Astrocyte of the spinal cord (primary cell): ENCODE measurements around the gene GALNTL6.
"Not testable (repeated sequence)": the region's sequence is repeated elsewhere in the genome, so short reads cannot be mapped to it uniquely, and the experiment has no call there.

Experiments
- DNase-seq: peaks from one replicate; pipeline ENCODE4 v3.0.0; 2011; ENCODE audit warnings: low read depth, low spot score
- H3K4me3 ChIP-seq: 2 replicates; pipeline ENCODE4 v1.5.1; 2011; ENCODE audit warnings: low read depth, mild to moderate bottlenecking, low read length, moderate library complexity
- CTCF ChIP-seq: IDR thresholded peaks from 2 replicates; pipeline ENCODE4 v1.5.1; 2012; ENCODE audit warnings: low read depth, mild to moderate bottlenecking, low read length, inconsistent platforms
- in situ Hi-C: cut with HindIII; loops from 2 replicates; pipeline ENCODE4 v1.10.0; 2017; ENCODE audit warnings: low sequenced_read_pairs

The GALNTL6 gene

GRCh38 chr4:172390331-172390730 is 577.1 kb downstream of the GALNTL6 start:
- DNase-seq, result no peak
- TF ChIP-seq CTCF, result no peak
- in situ Hi-C loops, result no loop called here
- H3K4me3 ChIP-seq, result no peak overlapping the region

DNA sequence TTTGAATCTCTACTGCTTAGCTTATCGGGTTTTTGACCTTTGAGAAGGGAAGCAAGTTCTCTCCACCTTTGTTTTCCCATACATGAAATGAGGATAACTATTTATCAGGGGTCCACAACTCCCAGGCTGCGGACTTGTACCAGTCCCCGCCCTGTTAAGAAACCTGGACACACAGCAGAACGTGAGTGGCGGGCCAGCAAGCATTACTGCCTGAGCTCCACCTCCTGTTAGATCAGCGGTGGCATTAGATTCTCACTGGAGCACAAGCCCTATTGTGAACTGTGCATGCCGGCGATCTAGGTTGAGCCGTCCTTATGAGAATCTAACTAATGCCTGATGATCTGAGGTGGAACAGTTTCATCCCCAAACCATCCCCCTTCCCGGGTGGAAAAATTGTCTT is 579.5 kb downstream of the GALNTL6 start:
- no peak for TF ChIP-seq CTCF
- no peak overlapping the region for H3K4me3 ChIP-seq
- DNase-seq, result no peak
- in situ Hi-C loops, result no loop called here

DNA sequence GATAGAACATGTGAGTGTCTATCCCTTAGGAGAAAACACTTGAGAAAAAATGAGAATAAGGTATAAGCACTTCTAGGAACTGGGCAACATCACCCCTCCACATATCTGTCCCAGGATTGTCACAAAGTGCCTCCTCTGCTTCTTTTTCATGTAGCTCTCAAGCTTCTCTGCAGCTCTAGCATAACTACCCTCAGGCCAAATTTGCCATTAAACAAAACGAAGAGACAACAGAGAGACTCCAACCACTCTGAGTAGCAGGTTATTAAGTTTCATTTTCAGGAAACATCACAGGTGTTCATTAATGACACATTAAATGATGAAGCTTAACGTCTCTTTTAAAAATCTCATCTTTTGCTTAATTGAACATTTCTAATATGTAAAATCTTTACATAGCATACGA is 580.0 kb downstream of the GALNTL6 start:
- TF ChIP-seq CTCF, result no peak
- in situ Hi-C loops, result no loop called here
- H3K4me3 ChIP-seq, result no peak overlapping the region
- DNase-seq, result no peak

DNA sequence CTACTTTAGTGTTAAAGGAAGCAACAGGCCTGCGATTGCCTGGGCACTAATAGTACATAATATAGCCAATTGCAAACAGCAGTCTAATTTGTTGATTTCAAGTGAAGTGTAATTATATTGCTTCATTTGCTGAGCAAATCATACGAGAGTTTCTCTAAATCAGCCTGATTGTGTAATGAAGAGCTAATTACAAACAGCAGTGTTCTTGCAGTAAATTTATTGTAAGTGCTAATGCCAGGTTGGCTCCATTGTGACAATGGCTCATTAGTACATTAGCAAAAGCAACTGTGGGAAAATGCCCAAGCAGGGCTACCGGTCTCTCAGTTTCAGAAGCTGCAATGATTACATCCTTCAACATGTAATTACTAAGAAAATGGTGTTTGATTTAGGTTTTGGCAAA is 591.5 kb downstream of the GALNTL6 start:
- TF ChIP-seq CTCF, result no peak

GRCh38 chr4:172410363-172410762 is 597.2 kb downstream of the GALNTL6 start:
- no peak for TF ChIP-seq CTCF
- in situ Hi-C loops, result no loop called here
- no peak overlapping the region for H3K4me3 ChIP-seq
- no peak for DNase-seq

More for the DNA sequence above, 591.5 kb downstream of the GALNTL6 start:
- H3K4me3 ChIP-seq, result no peak overlapping the region
- in situ Hi-C loops, result no loop called here
- no peak for DNase-seq

- no peak for DNase-seq
- no peak overlapping the region for H3K4me3 ChIP-seq
- in situ Hi-C loops, result no loop called here
- no peak for TF ChIP-seq CTCF
Measured at GRCh38 chr4:172411149-172411548, 597.9 kb downstream of the GALNTL6 start.

- no peak overlapping the region for H3K4me3 ChIP-seq
- in situ Hi-C loops, result no loop called here
- no peak for TF ChIP-seq CTCF
- no peak for DNase-seq
Measured at GRCh38 chr4:172412851-172413580, 599.8 kb downstream of the GALNTL6 start.

DNA sequence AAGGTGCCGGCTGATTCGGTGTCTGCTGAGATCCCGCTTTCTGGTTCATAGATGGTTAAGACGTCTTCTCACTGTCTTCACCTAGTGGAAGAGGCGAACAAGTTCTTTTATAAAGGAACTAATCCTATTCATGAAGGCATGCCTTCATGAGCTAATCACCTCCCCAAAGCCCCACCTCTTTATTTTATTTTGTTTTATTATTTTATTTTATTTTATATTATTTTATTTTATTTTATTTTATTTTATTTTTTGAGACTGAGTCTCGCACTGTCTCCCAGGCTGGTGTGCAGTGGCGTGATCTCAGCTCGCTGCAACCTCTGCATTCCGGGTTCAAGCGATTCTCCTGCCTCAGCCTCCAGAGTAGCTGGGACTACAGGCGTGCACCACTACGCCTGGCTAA is 615.8 kb downstream of the GALNTL6 start:
- in situ Hi-C loops, DNase-seq, H3K4me3 ChIP-seq: not testable (repeated sequence)
